ENCODE data around the gene MIB2. TPM values are rescaled to one million over a fixed set of nuclear protein-coding genes. Genes with fewer than 3 reads are reported as not detected.
"Not testable (repeated sequence)": the region's sequence is repeated elsewhere in the genome, so short reads cannot be mapped to it uniquely, and the experiment has no call there.

The MIB2 gene
- total and polyA plus RNA-seq, 9 donors, result 1.8 to 110 (median 79.5) TPM

DNA sequence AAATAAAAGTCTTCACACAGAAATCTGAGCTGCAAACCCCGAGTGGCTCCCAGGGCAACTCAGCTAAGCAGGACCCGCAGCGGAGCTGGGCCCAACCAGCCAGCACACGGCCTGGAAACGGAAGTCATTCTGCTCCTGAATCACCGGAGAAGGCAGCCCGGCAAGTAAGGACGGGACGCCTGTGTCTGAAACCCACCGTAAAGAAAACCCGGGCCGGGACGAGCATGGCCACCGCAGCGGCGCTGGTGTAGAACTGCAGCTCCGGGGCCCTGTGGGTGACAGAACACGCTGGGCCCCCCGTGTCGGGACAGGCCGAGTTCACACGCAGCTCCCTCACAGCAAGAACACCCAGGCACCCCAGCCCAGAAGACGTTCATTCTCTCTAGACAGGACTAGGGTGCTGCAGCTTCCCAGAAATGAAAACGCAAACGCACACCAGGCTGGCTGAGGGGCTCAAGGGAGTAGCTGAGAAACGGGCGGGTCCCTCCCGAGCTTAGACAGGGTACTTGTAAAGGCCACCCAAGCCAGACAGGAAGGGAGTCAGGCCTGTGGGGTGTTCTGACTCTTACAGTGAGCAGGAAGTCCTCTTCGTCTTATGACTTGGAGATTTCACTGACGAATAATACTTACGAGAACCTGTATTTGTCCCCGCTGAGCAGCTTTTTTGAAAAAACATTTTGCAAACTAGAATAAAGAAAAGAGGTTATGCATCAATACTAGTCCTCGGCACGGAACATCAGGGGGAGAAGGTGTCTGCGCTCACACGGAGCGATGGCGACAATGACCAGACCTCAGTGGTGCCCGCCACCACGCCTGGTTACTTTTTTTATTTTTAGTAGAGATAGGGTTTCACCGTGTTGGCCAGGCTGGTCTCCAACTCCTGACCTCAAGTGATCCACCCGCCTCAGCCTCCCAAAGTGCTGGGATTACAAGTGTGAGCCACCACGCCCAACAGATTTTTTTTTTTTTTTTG lies 54.5 kb downstream of the MIB2 start:
- H3K4me1 ChIP-seq (ENCODE audit: insufficient read depth), result no peaks in the 10 kb centered on the region
- no peaks in the 10 kb centered on the region for H3K27me3 ChIP-seq
- no peaks in the 10 kb centered on the region for H3K9me3 ChIP-seq
- TF ChIP-seq POLR2A (IDR thresholded peaks at IDR 0.05) (no peak), EP300 (IDR thresholded peaks at IDR 0.05) (no peak)
- TF ChIP-seq, protein P1, sequence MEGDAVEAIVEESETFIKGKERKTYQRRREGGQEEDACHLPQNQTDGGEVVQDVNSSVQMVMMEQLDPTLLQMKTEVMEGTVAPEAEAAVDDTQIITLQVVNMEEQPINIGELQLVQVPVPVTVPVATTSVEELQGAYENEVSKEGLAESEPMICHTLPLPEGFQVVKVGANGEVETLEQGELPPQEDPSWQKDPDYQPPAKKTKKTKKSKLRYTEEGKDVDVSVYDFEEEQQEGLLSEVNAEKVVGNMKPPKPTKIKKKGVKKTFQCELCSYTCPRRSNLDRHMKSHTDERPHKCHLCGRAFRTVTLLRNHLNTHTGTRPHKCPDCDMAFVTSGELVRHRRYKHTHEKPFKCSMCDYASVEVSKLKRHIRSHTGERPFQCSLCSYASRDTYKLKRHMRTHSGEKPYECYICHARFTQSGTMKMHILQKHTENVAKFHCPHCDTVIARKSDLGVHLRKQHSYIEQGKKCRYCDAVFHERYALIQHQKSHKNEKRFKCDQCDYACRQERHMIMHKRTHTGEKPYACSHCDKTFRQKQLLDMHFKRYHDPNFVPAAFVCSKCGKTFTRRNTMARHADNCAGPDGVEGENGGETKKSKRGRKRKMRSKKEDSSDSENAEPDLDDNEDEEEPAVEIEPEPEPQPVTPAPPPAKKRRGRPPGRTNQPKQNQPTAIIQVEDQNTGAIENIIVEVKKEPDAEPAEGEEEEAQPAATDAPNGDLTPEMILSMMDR (IDR thresholded peaks at IDR 0.05), result no peak
- H3K27ac ChIP-seq, result no peak overlapping the region
- DNase-seq, result peak in 2 of 5 donors; percentile 22 to 35
- intact Hi-C loops (cut with DNase I), result loop anchor here in 1 of 4 donors (5.0 kb wide), 1 partner anchor 58 kb away; no protein-coding TSS in a partner anchor
- WGBS, 3 donors, result 86 to 92% (median 90%) methylated on average over 43 of the region's 43 CpGs
- no peaks in the 10 kb centered on the region for H3K36me3 ChIP-seq
- H3K4me3 ChIP-seq, result no peak overlapping the region

DNA sequence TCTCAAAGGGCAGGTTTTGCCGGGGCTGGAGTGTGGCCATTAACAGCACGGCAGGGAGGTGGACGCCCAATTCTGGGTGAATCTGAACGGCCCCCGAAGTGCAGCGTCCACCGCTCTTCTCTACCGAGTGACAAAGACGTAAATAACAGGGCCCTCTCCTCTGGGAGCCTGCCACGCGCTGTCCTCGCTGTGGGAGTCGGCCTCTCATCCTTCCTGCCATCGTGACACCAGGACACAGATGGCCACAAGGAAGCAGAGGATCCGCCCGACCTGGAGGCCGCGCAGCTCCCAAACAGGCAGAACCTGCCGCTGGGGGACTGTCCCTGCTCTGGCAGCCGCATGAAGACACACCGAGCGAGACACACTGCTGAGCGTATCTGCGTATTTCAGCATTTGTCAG lies 55.6 kb downstream of the MIB2 start:
- Histone ChIP-seq H3K27me3 (no peaks in the 10 kb centered on the region), H3K27ac (no peak overlapping the region), H3K4me1 (ENCODE audit: insufficient read depth) (no peaks in the 10 kb centered on the region), H3K36me3 (no peaks in the 10 kb centered on the region), H3K9me3 (no peaks in the 10 kb centered on the region), H3K4me3 (no peak overlapping the region)
- TF ChIP-seq POLR2A (IDR thresholded peaks at IDR 0.05), result no peak
- no peak for TF ChIP-seq EP300 (IDR thresholded peaks at IDR 0.05)
- TF ChIP-seq, protein P1 (IDR thresholded peaks at IDR 0.05), result no peak
- WGBS, 3 donors, result 89 to 94% (median 90%) methylated on average over 24 of the region's 24 CpGs
- peak in 2 of 5 donors; percentile 24 to 31 for DNase-seq
- intact Hi-C loops (cut with DNase I), result no loop called here

DNA sequence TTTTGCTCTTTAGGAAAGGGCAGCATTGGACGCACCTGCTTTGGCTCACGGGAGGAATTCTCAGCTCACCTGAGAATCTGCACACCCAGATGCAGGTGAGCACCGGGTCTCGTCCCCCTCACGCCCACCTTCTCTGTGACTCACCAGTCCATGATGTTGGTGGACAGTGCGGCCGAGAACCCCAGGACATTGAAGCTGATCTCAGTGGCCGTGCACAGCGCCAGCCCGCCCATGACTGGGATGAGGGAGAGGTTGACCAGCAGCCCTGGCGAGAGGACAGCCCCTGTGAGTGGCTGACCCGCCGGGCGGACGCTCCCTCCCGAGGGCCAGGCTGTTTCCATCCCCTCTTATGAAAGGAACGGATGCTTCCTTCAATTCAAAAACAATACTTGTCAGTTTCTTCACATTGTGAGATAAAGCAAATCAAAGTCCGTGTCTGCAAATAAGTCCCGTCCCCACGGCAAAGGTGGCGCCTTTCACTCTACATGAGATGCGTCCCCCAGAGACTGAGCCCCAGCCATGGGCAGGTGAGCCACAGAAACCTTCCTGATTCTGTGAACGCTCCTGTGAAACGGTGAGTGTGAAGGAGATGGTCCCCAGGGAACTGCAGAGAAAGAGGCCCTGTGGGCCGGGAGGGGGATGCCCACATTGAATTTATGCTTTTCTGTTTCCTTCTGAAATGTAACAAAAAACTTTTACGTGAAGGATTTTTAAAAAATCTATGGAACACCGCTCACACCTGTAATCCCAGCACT lies 56.2 kb downstream of the MIB2 start:
- peak in 2 of 5 donors; percentile 20 to 35 for DNase-seq
- Histone ChIP-seq H3K9me3 (no peaks in the 10 kb centered on the region), H3K4me3 (no peak overlapping the region), H3K4me1 (ENCODE audit: insufficient read depth) (no peaks in the 10 kb centered on the region), H3K27me3 (no peaks in the 10 kb centered on the region), H3K36me3 (no peaks in the 10 kb centered on the region), H3K27ac (no peak overlapping the region)
- WGBS, 3 donors, result 83 to 91% (median 84%) methylated on average over 27 of the region's 27 CpGs
- intact Hi-C loops (cut with DNase I), result no loop called here
- TF ChIP-seq POLR2A (IDR thresholded peaks at IDR 0.05) (no peak), EP300 (IDR thresholded peaks at IDR 0.05) (no peak)
- TF ChIP-seq, protein P1 (IDR thresholded peaks at IDR 0.05), result no peak

GRCh38 chr1:1672181-1672965 lies 57.1 kb downstream of the MIB2 start:
- 92 to 93% (median 92%) methylated on average over 25 of the region's 25 CpGs for WGBS, 3 donors

GRCh38 chr1:1674806-1675205 lies 59.5 kb downstream of the MIB2 start:
- H3K27me3 ChIP-seq; H3K4me1 ChIP-seq (ENCODE audit: insufficient read depth); H3K36me3 ChIP-seq; H3K27ac ChIP-seq; intact Hi-C loops (cut with DNase I); H3K9me3 ChIP-seq; H3K4me3 ChIP-seq: not testable (repeated sequence)
- peak in 1 of 5 donors; percentile 25 for DNase-seq
- 79 to 95% (median 84%) methylated on average over 18 to 21 of the region's 21 CpGs for WGBS, 3 donors

More at GRCh38 chr1:1672181-1672965, 57.1 kb downstream of the MIB2 start:
- no peaks in the 10 kb centered on the region for H3K27me3 ChIP-seq
- H3K9me3 ChIP-seq, result no peaks in the 10 kb centered on the region
- H3K4me1 ChIP-seq (ENCODE audit: insufficient read depth), result no peaks in the 10 kb centered on the region
- no peak overlapping the region for H3K4me3 ChIP-seq
- no peak overlapping the region for H3K27ac ChIP-seq
- TF ChIP-seq EP300 (IDR thresholded peaks at IDR 0.05), result no peak
- H3K36me3 ChIP-seq, result no peaks in the 10 kb centered on the region
- intact Hi-C loops (cut with DNase I), result no loop called here
- DNase-seq, result peak in 2 of 5 donors; percentile 12 to 19

- DNase-seq, result peak in 1 of 5 donors; percentile 4
- not testable (repeated sequence) for H3K27ac ChIP-seq
- 86 to 94% methylated on average over 16 to 17 of the region's 18 CpGs; no CpG with 5 or more reads in 1 of the 3 donors for WGBS, 3 donors
These were observed 59.9 kb downstream of the MIB2 start for GRCh38 chr1:1675218-1675617.

GRCh38 chr1:1676087-1676486 lies 60.8 kb downstream of the MIB2 start:
- intact Hi-C loops (cut with DNase I); H3K4me3 ChIP-seq; H3K9me3 ChIP-seq; H3K36me3 ChIP-seq; H3K27ac ChIP-seq; H3K27me3 ChIP-seq; H3K4me1 ChIP-seq (ENCODE audit: insufficient read depth): not testable (repeated sequence)
- WGBS, 3 donors, result 69 to 79% methylated on average over 9 to 12 of the region's 21 CpGs; no CpG with 5 or more reads in 1 of the 3 donors
- DNase-seq, result peak in 1 of 5 donors; percentile 1

More at GRCh38 chr1:1675218-1675617, 59.9 kb downstream of the MIB2 start:
- intact Hi-C loops (cut with DNase I); H3K36me3 ChIP-seq; H3K4me3 ChIP-seq; H3K4me1 ChIP-seq (ENCODE audit: insufficient read depth); H3K27me3 ChIP-seq; H3K9me3 ChIP-seq: not testable (repeated sequence)

Measured in ovary (tissue), 9 donors.